ENCODE data around the gene SLC6A18.
"Not testable (repeated sequence)": the region's sequence is repeated elsewhere in the genome, so short reads cannot be mapped to it uniquely, and the experiment has no call there.

SLC6A18 gene

GRCh38 chr5:1285883-1286291 lies 60.7 kb downstream of the SLC6A18 start:
- no peak for DNase-seq (ENCODE audit: low spot score)
- in situ Hi-C loops (cut with MboI; ENCODE audit: low sequenced_read_pairs, unreplicated experiment): no loop called here
- TF ChIP-seq, protein P1, sequence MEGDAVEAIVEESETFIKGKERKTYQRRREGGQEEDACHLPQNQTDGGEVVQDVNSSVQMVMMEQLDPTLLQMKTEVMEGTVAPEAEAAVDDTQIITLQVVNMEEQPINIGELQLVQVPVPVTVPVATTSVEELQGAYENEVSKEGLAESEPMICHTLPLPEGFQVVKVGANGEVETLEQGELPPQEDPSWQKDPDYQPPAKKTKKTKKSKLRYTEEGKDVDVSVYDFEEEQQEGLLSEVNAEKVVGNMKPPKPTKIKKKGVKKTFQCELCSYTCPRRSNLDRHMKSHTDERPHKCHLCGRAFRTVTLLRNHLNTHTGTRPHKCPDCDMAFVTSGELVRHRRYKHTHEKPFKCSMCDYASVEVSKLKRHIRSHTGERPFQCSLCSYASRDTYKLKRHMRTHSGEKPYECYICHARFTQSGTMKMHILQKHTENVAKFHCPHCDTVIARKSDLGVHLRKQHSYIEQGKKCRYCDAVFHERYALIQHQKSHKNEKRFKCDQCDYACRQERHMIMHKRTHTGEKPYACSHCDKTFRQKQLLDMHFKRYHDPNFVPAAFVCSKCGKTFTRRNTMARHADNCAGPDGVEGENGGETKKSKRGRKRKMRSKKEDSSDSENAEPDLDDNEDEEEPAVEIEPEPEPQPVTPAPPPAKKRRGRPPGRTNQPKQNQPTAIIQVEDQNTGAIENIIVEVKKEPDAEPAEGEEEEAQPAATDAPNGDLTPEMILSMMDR (IDR thresholded peaks at IDR 0.05; ENCODE audit: borderline replicate concordance, control extremely low read depth, extremely low read depth, insufficient read depth, missing control alignments): no peak

- no peak for DNase-seq (ENCODE audit: low spot score)
- TF ChIP-seq, protein P1 (IDR thresholded peaks at IDR 0.05; ENCODE audit: borderline replicate concordance, control extremely low read depth, extremely low read depth, insufficient read depth, missing control alignments): no peak
- in situ Hi-C loops (cut with MboI; ENCODE audit: low sequenced_read_pairs, unreplicated experiment): no loop called here
These were observed 63.5 kb downstream of the SLC6A18 start for GRCh38 chr5:1288439-1289335.

DNA sequence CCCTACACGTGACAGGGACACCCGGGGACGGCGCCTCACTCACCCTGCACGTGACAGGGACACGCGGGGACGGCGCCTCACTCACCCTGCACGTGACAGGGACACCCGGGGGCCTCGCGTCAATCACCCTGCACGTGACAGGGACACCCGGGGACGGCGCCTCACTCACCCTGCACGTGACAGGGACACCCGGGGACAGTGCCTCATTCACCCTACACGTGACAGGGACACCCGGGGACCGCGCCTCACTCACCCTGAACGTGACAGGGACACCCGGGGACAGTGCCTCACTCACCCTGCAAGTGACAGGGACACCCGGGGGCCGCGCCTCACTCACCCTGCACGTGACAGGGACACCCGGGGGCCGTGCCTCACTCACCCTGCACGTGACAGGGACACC lies 64.4 kb downstream of the SLC6A18 start:
- in situ Hi-C loops (cut with MboI; ENCODE audit: low sequenced_read_pairs, unreplicated experiment); DNase-seq (ENCODE audit: low spot score): not testable (repeated sequence)

DNA sequence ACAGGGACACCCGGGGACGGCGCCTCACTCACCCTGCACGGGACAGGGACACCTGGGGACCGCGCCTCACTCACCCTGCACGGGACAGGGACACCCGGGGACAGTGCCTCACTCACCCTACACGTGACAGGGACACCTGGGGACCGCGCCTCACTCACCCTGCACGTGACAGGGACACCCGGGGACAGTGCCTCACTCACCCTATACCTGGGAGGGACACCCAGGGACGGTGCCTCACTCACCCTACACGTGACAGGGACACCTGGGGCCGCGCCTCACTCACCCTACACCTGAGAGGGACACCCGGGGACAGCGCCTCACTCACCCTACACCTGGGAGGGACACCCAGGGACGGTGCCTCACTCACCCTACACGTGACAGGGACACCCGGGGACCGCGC lies 65.8 kb downstream of the SLC6A18 start:
- in situ Hi-C loops (cut with MboI; ENCODE audit: low sequenced_read_pairs, unreplicated experiment); DNase-seq (ENCODE audit: low spot score): not testable (repeated sequence)

DNA sequence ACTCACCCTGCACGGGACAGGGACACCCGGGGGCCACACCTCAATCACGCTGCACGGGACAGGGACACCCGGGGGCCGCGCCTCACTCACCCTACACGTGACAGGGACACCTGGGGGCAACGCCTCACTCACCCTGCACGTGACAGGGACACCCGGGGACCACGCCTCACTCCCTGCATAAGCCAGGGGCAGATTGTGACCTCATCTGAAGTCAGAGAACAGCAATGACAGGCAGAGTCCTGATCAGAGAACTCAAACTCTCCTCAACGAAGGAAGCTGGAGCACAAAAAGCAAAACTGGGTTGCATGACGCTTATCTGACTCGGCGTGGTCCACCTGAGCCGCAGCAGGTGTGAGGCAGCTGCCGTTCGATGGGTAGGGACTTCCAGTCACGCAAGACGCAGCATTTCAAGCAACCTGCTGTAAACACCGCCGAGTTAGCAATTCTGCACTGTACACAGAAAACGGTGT lies 66.5 kb downstream of the SLC6A18 start:
- TF ChIP-seq, protein P1 (IDR thresholded peaks at IDR 0.05; ENCODE audit: borderline replicate concordance, control extremely low read depth, extremely low read depth, insufficient read depth, missing control alignments): no peak
- no peak for DNase-seq (ENCODE audit: low spot score)
- in situ Hi-C loops (cut with MboI; ENCODE audit: low sequenced_read_pairs, unreplicated experiment): no loop called here

DNA sequence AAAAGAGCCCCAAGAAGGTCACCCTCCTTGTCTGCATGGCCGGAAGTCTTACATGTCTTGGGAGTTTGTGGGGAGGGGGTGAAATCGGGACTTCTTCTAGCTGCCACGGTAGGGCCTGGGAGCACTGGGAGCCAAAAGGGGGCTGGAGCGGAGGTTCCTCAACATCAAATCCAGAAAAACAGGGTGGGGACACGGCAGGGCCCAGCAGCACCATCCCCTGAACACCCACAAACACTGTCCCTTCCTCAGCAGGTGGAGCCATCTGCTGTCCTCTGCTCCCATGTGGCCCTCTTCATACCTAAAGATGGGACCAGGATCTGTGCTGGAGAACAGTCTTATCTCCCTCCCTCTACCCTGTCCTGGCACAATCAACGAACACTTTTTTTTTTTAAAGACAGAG lies 67.0 kb downstream of the SLC6A18 start:
- TF ChIP-seq, protein P1 (IDR thresholded peaks at IDR 0.05; ENCODE audit: borderline replicate concordance, control extremely low read depth, extremely low read depth, insufficient read depth, missing control alignments): no peak
- in situ Hi-C loops (cut with MboI; ENCODE audit: low sequenced_read_pairs, unreplicated experiment): no loop called here
- DNase-seq (ENCODE audit: low spot score): no peak

DNA sequence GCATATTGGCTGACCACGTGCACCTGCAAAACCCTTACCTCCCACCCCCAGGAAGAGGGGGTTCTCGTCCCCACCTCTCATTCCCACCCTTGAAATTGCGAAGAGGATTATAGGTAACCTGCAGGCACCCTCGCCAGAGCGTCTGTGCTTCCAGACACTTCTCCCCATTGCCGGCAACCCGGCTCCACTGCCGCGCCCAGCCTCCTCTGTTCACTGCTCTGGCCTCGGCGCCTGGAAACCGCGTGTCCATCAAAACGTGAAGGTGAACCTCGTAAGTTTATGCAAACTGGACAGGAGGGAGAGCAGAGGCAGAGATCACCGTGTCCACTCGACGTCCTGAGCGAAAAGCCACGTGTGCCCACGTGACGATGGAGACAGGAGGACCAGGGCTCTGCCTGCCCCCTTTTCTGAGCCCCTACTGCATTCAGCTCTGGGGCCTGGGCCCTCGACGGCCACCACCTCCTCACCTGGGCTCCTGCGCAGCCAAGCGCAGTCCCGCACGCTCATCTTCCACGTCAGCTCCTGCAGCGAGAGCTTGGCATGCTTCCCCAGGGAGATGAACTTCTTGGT lies 67.8 kb downstream of the SLC6A18 start:
- TF ChIP-seq, protein P1 (IDR thresholded peaks at IDR 0.05; ENCODE audit: borderline replicate concordance, control extremely low read depth, extremely low read depth, insufficient read depth, missing control alignments): no peak
- in situ Hi-C loops (cut with MboI; ENCODE audit: low sequenced_read_pairs, unreplicated experiment): no loop called here
- no peak for DNase-seq (ENCODE audit: low spot score)
